Activated naive CD8-positive, alpha-beta T cell treated with anti-CD3 and anti-CD28 coated beads, Interleukin-2, amount 50 U/mL, for 16 hours (primary cell): ENCODE measurements around the gene SPTBN1.

Experiments
- DNase-seq: peaks from one replicate; pipeline ENCODE4 v3.0.0-alpha.2; 2020; ENCODE audit warnings: low read depth, low spot score

Gene SPTBN1

GRCh38 chr2:54630858-54631497 lies 174.9 kb downstream of the SPTBN1 start:
- DNase-seq: no peak

- DNase-seq: no peak
These were observed 175.6 kb downstream of the SPTBN1 start for GRCh38 chr2:54631755-54632154.

DNA sequence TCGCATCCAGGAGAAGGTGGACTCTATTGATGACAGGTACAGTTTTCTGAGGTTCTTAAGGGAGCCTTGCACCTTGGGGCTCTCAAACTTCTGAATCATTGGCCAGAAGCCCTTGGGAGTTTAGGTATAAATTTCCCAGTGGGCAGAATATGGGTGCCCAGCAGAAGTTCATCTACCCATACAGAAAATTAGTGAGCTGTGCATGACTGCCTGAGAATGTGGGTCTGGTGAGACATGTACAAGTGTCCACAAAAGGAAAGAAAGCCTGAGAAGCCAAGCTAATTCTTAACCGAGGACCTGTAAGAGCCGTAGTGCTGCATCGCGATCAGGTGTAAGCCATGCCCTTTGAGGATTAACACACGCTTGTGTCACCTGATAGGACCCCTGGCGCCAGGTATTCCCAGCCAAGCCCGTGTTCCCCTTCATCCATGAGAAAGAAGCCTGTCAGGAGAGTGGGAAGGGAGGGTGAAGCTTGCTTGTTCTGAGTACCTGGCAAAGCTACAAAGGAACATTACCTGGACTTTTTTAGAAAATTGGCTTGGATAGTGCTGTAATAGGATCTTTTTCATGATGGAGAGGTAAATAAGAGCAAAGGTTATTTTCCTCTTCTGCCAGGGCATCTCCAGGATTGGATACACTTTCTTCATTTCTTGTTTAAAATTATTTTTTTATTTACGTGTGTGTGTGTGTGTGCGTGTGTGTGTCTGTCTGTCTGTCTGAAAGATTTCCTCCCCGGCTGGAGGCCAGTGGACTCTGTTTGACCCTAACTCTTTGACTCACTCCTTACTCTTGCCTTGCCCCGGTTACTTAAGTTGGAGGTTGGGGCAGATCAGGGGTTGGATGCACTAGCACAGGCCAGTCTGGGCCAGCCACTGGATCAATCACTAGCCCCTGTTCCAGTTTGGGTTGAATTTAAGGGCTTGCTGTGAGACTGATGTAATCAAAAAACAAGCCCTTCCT lies 176.9 kb downstream of the SPTBN1 start:
- no peak for DNase-seq

- no peak for DNase-seq
These were observed 177.9 kb downstream of the SPTBN1 start for GRCh38 chr2:54634021-54634420.

- no peak for DNase-seq
These were observed 178.7 kb downstream of the SPTBN1 start for GRCh38 chr2:54634564-54635511.

GRCh38 chr2:54635554-54636152 lies 179.5 kb downstream of the SPTBN1 start:
- DNase-seq: no peak

GRCh38 chr2:54636415-54637139 lies 180.4 kb downstream of the SPTBN1 start:
- DNase-seq: no peak

- DNase-seq: no peak
These were observed 182.0 kb downstream of the SPTBN1 start for GRCh38 chr2:54638103-54638502.

GRCh38 chr2:54638774-54639187 lies 182.7 kb downstream of the SPTBN1 start:
- DNase-seq: no peak

GRCh38 chr2:54639609-54640008 lies 183.5 kb downstream of the SPTBN1 start:
- DNase-seq: no peak

- no peak for DNase-seq
These were observed 184.9 kb downstream of the SPTBN1 start for GRCh38 chr2:54640834-54641540.

DNA sequence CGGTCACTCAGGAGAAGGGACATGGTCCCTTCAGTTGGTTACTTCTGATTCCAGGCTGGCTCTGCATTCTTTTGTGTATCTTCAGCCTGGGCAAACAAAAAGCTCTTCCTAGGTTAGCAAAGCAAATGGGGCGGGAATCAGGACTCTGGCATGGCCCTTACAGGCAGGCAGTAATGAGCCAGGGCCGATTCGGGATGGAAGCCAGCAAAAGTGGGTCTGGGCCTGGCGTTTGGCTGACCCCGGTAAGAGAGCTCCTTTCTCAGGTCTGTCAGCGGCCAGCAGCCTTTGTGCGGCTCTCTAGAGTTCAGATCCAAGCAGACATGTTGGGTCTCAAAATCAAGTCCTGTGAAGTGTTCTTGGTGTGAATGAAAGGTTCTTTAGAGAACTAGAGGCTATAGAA lies 185.9 kb downstream of the SPTBN1 start:
- DNase-seq: no peak

DNA sequence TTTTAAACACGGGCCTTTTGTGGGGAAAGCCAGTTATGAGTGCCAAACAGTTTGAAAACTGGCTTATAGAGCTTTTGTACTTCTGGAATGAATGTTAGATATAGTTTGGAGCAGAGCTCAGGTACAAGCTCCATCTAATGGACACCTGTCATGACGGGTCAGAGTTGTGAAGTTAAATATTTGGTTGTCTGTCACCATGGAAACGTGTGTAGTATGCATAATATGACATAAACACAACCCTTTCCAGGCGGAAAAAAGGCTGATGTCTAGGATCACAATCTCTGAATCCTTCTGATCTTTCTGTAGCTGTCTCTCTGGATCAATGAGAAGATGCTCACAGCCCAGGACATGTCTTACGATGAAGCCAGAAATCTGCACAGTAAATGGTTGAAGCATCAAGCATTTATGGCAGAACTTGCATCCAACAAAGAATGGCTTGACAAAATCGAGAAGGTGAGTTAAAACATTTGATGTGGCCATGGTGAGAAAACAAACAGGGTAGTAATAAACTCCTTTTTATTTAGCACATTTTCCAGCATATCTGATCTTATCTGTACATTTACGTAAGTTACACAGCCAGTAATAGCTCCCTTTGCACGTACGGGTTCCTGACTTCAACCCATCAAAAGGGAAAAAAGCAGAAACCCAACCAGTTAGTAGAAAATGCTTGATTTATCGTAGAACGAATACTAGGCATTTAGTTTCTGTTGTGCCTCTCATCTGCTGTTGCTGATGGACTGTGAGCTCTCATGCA lies 186.7 kb downstream of the SPTBN1 start:
- DNase-seq: no peak

- DNase-seq: no peak
These were observed 188.1 kb downstream of the SPTBN1 start for GRCh38 chr2:54644236-54644635.

- no peak for DNase-seq
These were observed 190.2 kb downstream of the SPTBN1 start for GRCh38 chr2:54646170-54646927.

GRCh38 chr2:54648256-54648655 lies 192.1 kb downstream of the SPTBN1 start:
- no peak for DNase-seq

GRCh38 chr2:54649191-54649590 lies 193.1 kb downstream of the SPTBN1 start:
- no peak for DNase-seq

- no peak for DNase-seq
These were observed 193.5 kb downstream of the SPTBN1 start for GRCh38 chr2:54649633-54650032.

GRCh38 chr2:54650612-54651011 lies 194.5 kb downstream of the SPTBN1 start:
- no peak for DNase-seq
